Mesodermal cell (in vitro differentiated cells): ENCODE results near the gene CDK6.

Experiments
- H3K27ac ChIP-seq: 2 replicates; pipeline ENCODE4 v1.7.0; 2013; ENCODE audit warnings: mild to moderate bottlenecking, low read depth, low read length, moderate library complexity; ENCODE audit not compliant: severe bottlenecking
- H3K36me3 ChIP-seq: 2 replicates; pipeline ENCODE4 v1.7.1; 2013; ENCODE audit warnings: mild to moderate bottlenecking, low read length, moderate library complexity; ENCODE audit not compliant: control insufficient read depth, insufficient read depth
- H3K4me1 ChIP-seq: one replicate; pipeline ENCODE4 v1.7.1; 2013; ENCODE audit warnings: mild to moderate bottlenecking, low read length; ENCODE audit not compliant: insufficient read depth, control insufficient read depth, poor library complexity, severe bottlenecking
- H3K4me3 ChIP-seq: 2 replicates; pipeline ENCODE4 v1.7.0; 2013; ENCODE audit warnings: low read length, control low read depth, mild to moderate bottlenecking; ENCODE audit not compliant: insufficient read depth, poor library complexity, severe bottlenecking; ENCODE audit errors: extremely low read depth
- H3K9me3 ChIP-seq: 2 replicates; pipeline ENCODE4 v1.7.1; 2013; ENCODE audit warnings: mild to moderate bottlenecking, low read length, moderate library complexity; ENCODE audit not compliant: control insufficient read depth
- WGBS, 2 experiments: methylation state at CpG; one replicate each; pipeline ENCODE4 v1.1.5; 2013; ENCODE audit warnings: missing lambda C conversion rate in 2 of 2; ENCODE audit not compliant: insufficient coverage in 2 of 2; 5-methylcytosine and 5-hydroxymethylcytosine counted together

CDK6 gene

GRCh38 chr7:92647011-92647625, 189.3 kb downstream of the CDK6 start:
- Histone ChIP-seq H3K27ac (no peak overlapping the region), H3K4me3 (no peak overlapping the region)
- WGBS, 2 experiments = 91 to 100% methylated on average over 2 of the region's 5 CpGs

DNA sequence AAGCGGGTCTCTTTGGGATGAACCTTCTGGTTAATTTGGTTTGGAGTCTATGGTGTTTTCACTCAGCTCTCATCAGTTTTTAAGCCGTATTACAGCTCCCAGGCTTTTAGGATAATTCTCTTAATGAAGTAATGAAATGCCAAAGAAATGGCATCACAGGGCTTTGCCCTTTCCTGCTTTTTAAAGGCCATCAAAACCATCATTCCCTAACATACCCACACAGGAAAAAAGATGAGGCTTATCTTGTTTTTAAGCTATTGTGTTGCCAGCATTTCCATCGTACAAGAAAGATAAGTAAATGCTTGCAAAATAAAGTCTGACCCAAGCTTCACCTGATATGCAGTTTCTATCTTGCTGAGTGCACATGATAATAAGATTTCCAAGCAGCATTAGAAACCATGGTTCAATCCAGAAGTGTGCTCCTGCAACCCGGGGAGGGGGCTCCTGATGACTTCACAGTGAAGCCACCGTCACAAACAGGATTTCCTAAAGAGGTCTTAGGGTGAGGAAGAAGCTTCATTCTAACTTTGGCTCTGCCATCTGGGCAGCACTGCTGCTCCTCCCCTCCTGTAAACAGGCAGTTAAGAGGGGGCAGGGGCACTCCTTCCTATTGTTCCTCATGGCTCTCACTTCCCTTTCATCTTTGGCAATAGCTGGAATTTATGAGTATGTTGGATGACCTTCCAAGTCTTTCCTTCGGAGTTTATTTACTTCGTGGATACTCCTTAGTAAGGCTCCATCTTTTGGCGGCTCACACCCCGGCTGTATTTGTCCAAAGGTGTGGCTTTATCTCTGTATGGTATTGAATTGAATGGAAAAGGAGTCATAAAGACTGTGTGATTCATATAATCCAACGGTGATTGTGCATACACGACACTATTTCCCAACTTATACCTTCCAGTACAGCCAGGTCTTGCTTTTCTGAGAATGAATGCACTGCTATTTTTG, 191.0 kb downstream of the CDK6 start:
- Histone ChIP-seq H3K4me1 (peaks cover 18% of the 10 kb centered on the region), H3K4me3 (no peak overlapping the region), H3K9me3 (no peaks in the 10 kb centered on the region), H3K27ac (peak overlapping the region; percentile 10), H3K36me3 (peaks cover 19% of the 10 kb centered on the region)
- WGBS, 2 experiments = 84 to 90% methylated on average over 4 to 7 of the region's 11 CpGs

More at GRCh38 chr7:92647011-92647625, 189.3 kb downstream of the CDK6 start:
- Histone ChIP-seq H3K36me3 (peaks cover 19% of the 10 kb centered on the region), H3K4me1 (peaks cover 11% of the 10 kb centered on the region), H3K9me3 (no peaks in the 10 kb centered on the region)

DNA sequence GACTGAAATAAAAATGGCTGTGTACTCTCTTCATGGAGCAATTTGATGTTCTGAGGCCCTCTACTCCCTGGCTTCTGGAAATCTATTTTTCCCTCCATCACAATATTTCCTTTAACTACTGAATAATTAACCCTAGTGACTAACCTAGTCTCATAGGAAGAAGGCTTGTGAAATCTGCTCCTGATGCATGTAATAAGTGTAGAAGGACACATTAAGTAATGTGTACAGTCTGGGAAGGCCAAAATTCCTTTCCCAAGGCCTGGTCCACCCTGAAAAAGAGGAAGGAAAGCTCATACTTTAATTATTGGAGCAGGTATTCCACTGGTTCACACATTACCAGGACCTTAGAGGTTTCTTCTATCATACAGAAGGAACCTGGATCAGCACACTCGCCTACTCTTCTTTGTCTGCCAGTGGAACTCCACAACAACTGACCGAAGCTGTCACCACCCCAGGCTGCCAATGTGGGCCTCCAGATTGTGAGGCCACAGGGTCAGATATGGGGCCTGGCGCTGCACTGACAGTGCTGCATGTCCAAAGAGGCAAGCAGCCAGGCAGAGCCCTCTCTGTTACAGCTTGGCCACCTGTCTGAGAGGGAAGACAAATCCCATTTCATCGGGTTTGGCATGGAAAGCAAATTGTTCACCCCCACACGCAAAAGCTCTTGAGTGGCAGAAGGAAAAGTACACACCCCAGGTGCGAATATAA, 191.8 kb downstream of the CDK6 start:
- Histone ChIP-seq H3K27ac (no peak overlapping the region), H3K4me1 (peaks cover 22% of the 10 kb centered on the region), H3K4me3 (no peak overlapping the region), H3K9me3 (no peaks in the 10 kb centered on the region), H3K36me3 (peaks cover 25% of the 10 kb centered on the region)
- WGBS, 2 experiments = 89 to 100% methylated on average over 4 to 5 of the region's 6 CpGs

- no peaks in the 10 kb centered on the region for H3K9me3 ChIP-seq
- H3K27ac ChIP-seq = no peak overlapping the region
- whole genome bisulfite sequencing, 2 experiments = 84 to 92% methylated on average over 1 to 2 of the region's 2 CpGs
- peaks cover 22% of the 10 kb centered on the region for H3K4me1 ChIP-seq
- peaks cover 25% of the 10 kb centered on the region for H3K36me3 ChIP-seq
- no peak overlapping the region for H3K4me3 ChIP-seq
Observed at GRCh38 chr7:92643821-92644220, 192.6 kb downstream of the CDK6 start.

GRCh38 chr7:92641921-92642511, 194.4 kb downstream of the CDK6 start:
- H3K27ac ChIP-seq = peak overlapping the region; percentile 65
- H3K9me3 ChIP-seq = no peaks in the 10 kb centered on the region
- 96 to 100% methylated on average over 2 of the region's 4 CpGs for WGBS, 2 experiments
- H3K4me1 ChIP-seq = peaks cover 22% of the 10 kb centered on the region
- peaks cover 32% of the 10 kb centered on the region for H3K36me3 ChIP-seq
- H3K4me3 ChIP-seq = no peak overlapping the region

DNA sequence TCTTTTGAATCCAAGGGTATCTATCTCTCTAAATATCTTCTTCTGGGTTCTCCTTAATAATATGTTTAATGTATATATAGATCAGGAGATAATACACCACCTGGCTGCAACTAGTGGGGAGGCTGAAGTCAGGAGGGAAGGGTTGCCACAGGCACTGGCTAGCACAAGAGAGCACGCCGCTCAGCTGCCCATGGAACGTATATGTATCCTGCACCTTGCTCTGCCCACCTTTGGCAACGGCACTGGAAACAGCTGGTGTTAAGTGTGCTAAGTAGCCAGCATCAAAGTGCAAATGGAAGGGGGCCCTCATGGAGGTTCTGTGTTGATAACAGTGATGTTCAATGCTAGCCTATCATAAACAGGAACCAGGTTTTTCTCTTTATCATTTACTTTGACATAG, 196.4 kb downstream of the CDK6 start:
- no peak overlapping the region for H3K27ac ChIP-seq
- H3K4me3 ChIP-seq = no peak overlapping the region
- 97 to 100% methylated on average over 3 to 4 of the region's 4 CpGs for WGBS, 2 experiments
- H3K9me3 ChIP-seq = no peaks in the 10 kb centered on the region
- peaks cover 32% of the 10 kb centered on the region for H3K36me3 ChIP-seq
- peaks cover 28% of the 10 kb centered on the region for H3K4me1 ChIP-seq

DNA sequence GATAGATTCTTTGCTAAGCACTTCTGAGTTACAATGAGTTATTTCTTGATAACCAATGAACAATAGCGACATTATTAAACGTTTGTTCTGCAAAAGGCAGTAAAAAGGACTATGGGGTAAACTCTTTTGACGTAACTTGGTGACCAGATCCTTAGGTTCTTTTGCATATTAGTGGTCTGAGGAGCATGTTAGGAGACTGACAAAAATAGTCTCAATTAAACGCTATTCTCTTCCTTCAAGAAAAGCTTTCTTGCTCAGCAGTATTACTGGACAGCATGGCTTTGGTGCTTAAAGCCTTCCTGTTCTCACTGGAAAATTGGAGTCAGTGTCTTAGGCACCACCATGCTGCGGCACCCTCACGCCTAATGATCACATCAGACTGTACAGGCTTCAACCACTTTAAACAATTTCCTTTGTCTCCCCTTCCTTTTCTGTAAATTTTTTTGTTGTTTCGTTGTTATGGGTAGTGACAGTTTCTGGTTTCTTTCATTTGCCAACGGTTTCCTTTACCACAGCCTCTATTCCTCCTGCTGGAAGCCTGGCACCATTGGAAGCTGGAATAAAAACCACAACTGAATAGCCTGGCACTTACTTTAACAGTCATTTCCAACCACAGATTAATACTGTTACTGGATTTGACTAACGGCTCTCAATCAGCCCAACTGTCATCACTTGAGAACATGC, 197.0 kb downstream of the CDK6 start:
- Histone ChIP-seq H3K36me3 (peaks cover 32% of the 10 kb centered on the region), H3K4me3 (no peak overlapping the region), H3K9me3 (no peaks in the 10 kb centered on the region), H3K27ac (peak overlapping the region; percentile 6), H3K4me1 (peaks cover 34% of the 10 kb centered on the region)
- 88 to 97% methylated on average over 5 to 6 of the region's 9 CpGs for WGBS, 2 experiments

DNA sequence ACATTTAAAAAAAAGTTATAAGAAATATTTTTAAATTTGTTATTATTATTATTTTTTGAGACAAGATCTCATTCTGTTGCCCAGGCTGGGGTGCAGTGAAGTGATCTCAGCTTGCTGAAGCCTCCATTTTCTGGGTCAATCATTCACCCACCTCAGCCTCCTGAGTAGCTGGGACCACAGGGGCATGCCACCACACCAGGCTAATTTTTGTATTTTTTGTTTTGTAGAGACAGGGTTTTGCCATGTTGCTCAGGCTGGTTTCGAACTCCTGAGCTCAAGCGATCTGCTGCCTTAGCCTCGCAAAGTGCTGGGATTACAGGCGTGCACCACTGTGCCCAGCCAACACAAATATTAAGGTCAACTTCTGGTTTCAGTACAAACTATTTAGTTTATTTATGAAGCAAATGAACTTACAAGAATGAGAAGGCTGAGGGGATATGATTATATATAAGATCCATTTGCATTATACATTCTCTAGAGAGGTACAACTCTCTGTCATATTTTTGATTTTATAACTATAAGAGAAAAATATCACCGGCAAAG, 200.3 kb downstream of the CDK6 start:
- WGBS, 2 experiments = 100% methylated on average over 1 to 4 of the region's 5 CpGs
- Histone ChIP-seq H3K4me1 (peaks cover 37% of the 10 kb centered on the region), H3K9me3 (no peaks in the 10 kb centered on the region), H3K4me3 (no peak overlapping the region), H3K36me3 (peaks cover 13% of the 10 kb centered on the region), H3K27ac (no peak overlapping the region)

- H3K36me3 ChIP-seq = peaks cover 13% of the 10 kb centered on the region
- H3K9me3 ChIP-seq = no peaks in the 10 kb centered on the region
- 82 to 100% methylated on average over 1 to 2 of the region's 4 CpGs for WGBS, 2 experiments
- no peak overlapping the region for H3K4me3 ChIP-seq
- peaks cover 37% of the 10 kb centered on the region for H3K4me1 ChIP-seq
- peak overlapping the region; percentile 89 for H3K27ac ChIP-seq
Observed at GRCh38 chr7:92635538-92635937, 200.8 kb downstream of the CDK6 start.
